Panc1 (cell line): ENCODE measurements around the gene ZBTB18.

ENCODE experiments used
- CTCF ChIP-seq: fragments of 450-650 bp; IDR thresholded peaks from 2 replicates; pipeline ENCODE4 v1.5.1; 2017; ENCODE audit warnings: mild to moderate bottlenecking
- POLR2AphosphoS5 ChIP-seq: IDR thresholded peaks from 2 replicates; pipeline ENCODE4 v1.6.1; 2012; ENCODE audit warnings: mild to moderate bottlenecking, low read depth, low read length, moderate library complexity

- no peak for TF ChIP-seq POLR2AphosphoS5
- TF ChIP-seq CTCF, result no peak
These were observed 29.4 kb downstream of the ZBTB18 start for GRCh38 chr1:244080343-244080929.
